Spinal cord (tissue), 10 donors: ENCODE measurements around the gene DNPEP. TPM values are rescaled to one million over a fixed set of nuclear protein-coding genes. Genes with fewer than 3 reads are reported as not detected.

Source experiments
- DNase-seq, 6 donors: peaks; one replicate each; pipeline versions ENCODE4 v3.0.0 to v3.0.0-alpha.2; 2013 to 2015; ENCODE audit warnings: low spot score in 6 of 6, low read depth in 4 of 6
- H3K27ac ChIP-seq: one replicate; pipeline ENCODE4 v1.5.1; 2013; ENCODE audit warnings: low read depth, low read length, control low read depth
- H3K27me3 ChIP-seq: one replicate; pipeline ENCODE4 v1.6.1; 2013; ENCODE audit warnings: low read length; ENCODE audit not compliant: control insufficient read depth, insufficient read depth
- H3K36me3 ChIP-seq: one replicate; pipeline ENCODE4 v1.6.1; 2013; ENCODE audit warnings: low read length; ENCODE audit not compliant: control insufficient read depth, insufficient read depth
- H3K4me1 ChIP-seq: one replicate; pipeline ENCODE4 v1.6.1; 2013; ENCODE audit warnings: low read length; ENCODE audit not compliant: control insufficient read depth, insufficient read depth
- H3K4me3 ChIP-seq: one replicate; pipeline ENCODE4 v1.5.1; 2013; ENCODE audit warnings: low read depth, low read length, control low read depth
- H3K9me3 ChIP-seq: one replicate; pipeline ENCODE4 v1.6.1; 2013; ENCODE audit warnings: low read length; ENCODE audit not compliant: control insufficient read depth, insufficient read depth
- WGBS: methylation state at CpG from one replicate; pipeline ENCODE4 v1.1.5; 2013; ENCODE audit warnings: missing lambda C conversion rate; ENCODE audit not compliant: insufficient coverage; 5-methylcytosine and 5-hydroxymethylcytosine counted together
- polyA plus RNA-seq, 2 donors: library from polyadenylated mRNA; unstranded; fragments of 120-200 nt; gene quantifications; one replicate each; pipeline ENCODE4 v1.2.1, GENCODE V29; 2013; ENCODE audit not compliant: insufficient read length in 2 of 2
- small RNA-seq: library from RNA; depleted of rRNA; stranded (forward); fragments of <200 nt; gene quantifications from one replicate; pipeline ENCODE3, GENCODE V24; 2014; ENCODE audit warnings: low replicate concordance
- total RNA-seq, 2 donors: library from RNA; depleted of rRNA in 1 of 2; stranded (reverse); fragments of 120-200 nt in 1 of 2; fragments of >200 nt in 1 of 2; gene quantifications; one replicate each; pipeline versions ENCODE4 v1.2.3 to v1.2.4, GENCODE V29; 2013 to 2014
- donor health status: healthy.

The DNPEP gene
- total and polyA plus RNA-seq, 4 donors: 25.6 to 57.2 (median 40.5) TPM

DNA sequence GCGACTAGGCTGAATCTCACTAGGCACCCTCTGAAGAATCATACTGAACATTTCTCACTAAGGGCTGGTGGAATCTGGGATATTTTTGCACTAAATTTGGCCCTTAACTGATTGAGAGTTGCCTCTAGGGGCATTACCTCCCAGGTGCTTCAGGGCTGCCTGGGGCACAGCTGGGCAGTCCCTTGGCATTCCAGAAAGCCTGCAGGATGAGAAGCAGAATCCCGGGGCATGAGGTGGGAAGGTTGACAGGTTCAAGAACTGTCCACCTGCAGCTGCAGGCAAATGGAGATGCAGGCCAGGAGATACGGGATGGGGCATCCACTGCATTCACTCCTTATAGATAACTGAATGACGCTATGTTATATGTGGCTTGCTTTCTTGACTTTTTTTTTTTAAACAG lies 62.6 kb downstream of the DNPEP start:
- DNase-seq: no peak
- H3K27ac ChIP-seq: no peak overlapping the region
- 80% methylated on average over 1 of the region's 4 CpGs for WGBS
- H3K36me3 ChIP-seq: no peaks in the 10 kb centered on the region
- no peaks in the 10 kb centered on the region for H3K4me1 ChIP-seq
- H3K9me3 ChIP-seq: no peaks in the 10 kb centered on the region
- no peak overlapping the region for H3K4me3 ChIP-seq
- peaks cover 27% of the 10 kb centered on the region for H3K27me3 ChIP-seq

- no peak for DNase-seq
- H3K4me3 ChIP-seq: no peak overlapping the region
- no peaks in the 10 kb centered on the region for H3K4me1 ChIP-seq
- H3K27me3 ChIP-seq: peaks cover 30% of the 10 kb centered on the region
- H3K36me3 ChIP-seq: no peaks in the 10 kb centered on the region
- no peaks in the 10 kb centered on the region for H3K9me3 ChIP-seq
- no peak overlapping the region for H3K27ac ChIP-seq
- WGBS: 72% methylated on average over 2 of the region's 4 CpGs
These were observed 64.3 kb downstream of the DNPEP start for GRCh38 chr2:219323434-219323833.

Small RNA genes within 50 kb of the gene (small RNA-seq; reads per million reads assigned to genes)
- not detected for gene AC053503.3

Other genes starting within 250 kb of the DNPEP start
- gene NHEJ1, start 227.1 kb downstream of the DNPEP start, total RNA-seq: 10 to 100 TPM; 11.4 to 12.7 TPM
- 10 to 100 TPM in 1 of 2 donors, 1 to 10 TPM in 1; 9.8 to 10.9 TPM for gene NHEJ1, start 227.1 kb downstream of the DNPEP start, polyA plus RNA-seq
- gene SLC23A3, start 217.9 kb downstream of the DNPEP start, total RNA-seq: 1 to 10 TPM in 1 of 2 donors, under 1 TPM in 1; 0.69 to 1.7 TPM
- gene SLC23A3, start 217.9 kb downstream of the DNPEP start, polyA plus RNA-seq: 1 to 10 TPM in 1 of 2 donors, under 1 TPM in 1; 0.17 to 2.4 TPM
- 10 to 100 TPM; 27.5 to 37.8 TPM for gene CNPPD1, start 211.0 kb downstream of the DNPEP start, total RNA-seq
- 10 to 100 TPM; 53.7 to 57.5 TPM for gene CNPPD1, start 211.0 kb downstream of the DNPEP start, polyA plus RNA-seq
- 10 to 100 TPM; 64.6 to 78.6 TPM for gene RETREG2, start 209.6 kb downstream of the DNPEP start, total RNA-seq
- 100 to 1,000 TPM; 170 to 188 TPM for gene RETREG2, start 209.6 kb downstream of the DNPEP start, polyA plus RNA-seq
- 10 to 100 TPM; 14.5 to 40.5 TPM for gene ZFAND2B, start 181.1 kb downstream of the DNPEP start, total RNA-seq
- 10 to 100 TPM; 37.2 to 46.4 TPM for gene ZFAND2B, start 181.1 kb downstream of the DNPEP start, polyA plus RNA-seq
- 10 to 100 TPM; 39.7 to 47.2 TPM for gene ABCB6, start 169.0 kb downstream of the DNPEP start, total RNA-seq
- 10 to 100 TPM; 60.6 to 78.8 TPM for gene ABCB6, start 169.0 kb downstream of the DNPEP start, polyA plus RNA-seq
- gene ATG9A, start 158.3 kb downstream of the DNPEP start, total RNA-seq: 10 to 100 TPM; 26.2 to 45.9 TPM
- gene ATG9A, start 158.3 kb downstream of the DNPEP start, polyA plus RNA-seq: 10 to 100 TPM; 56.0 to 59.8 TPM
- gene ANKZF1, start 158.1 kb downstream of the DNPEP start, total RNA-seq: 10 to 100 TPM; 29.2 to 53.6 TPM
- gene ANKZF1, start 158.1 kb downstream of the DNPEP start, polyA plus RNA-seq: 10 to 100 TPM; 44.0 to 74.2 TPM
- 10 to 100 TPM in 1 of 2 donors, 1 to 10 TPM in 1; 9.4 to 22.1 TPM for gene GLB1L, start 142.5 kb downstream of the DNPEP start, total RNA-seq
- gene GLB1L, start 142.5 kb downstream of the DNPEP start, polyA plus RNA-seq: 10 to 100 TPM; 11.4 to 12.0 TPM
- gene STK16, start 142.4 kb downstream of the DNPEP start, total RNA-seq: 10 to 100 TPM; 16.4 to 25.0 TPM
- gene STK16, start 142.4 kb downstream of the DNPEP start, polyA plus RNA-seq: 10 to 100 TPM; 36.3 to 38.7 TPM
- gene TUBA4B, start 134.7 kb downstream of the DNPEP start, total RNA-seq: 1 to 10 TPM in 1 of 2 donors, not detected in 1; 1.5 TPM
- under 1 TPM; 0.38 to 0.39 TPM for gene TUBA4B, start 134.7 kb downstream of the DNPEP start, polyA plus RNA-seq
- gene TUBA4A, start 134.0 kb downstream of the DNPEP start, total RNA-seq: 10 to 100 TPM; 14.3 to 43.9 TPM
- 10 to 100 TPM; 73.6 to 84.9 TPM for gene TUBA4A, start 134.0 kb downstream of the DNPEP start, polyA plus RNA-seq
- 100 to 1,000 TPM in 1 of 2 donors, 10 to 100 TPM in 1; 81.5 to 101 TPM for gene DNAJB2, start 108.5 kb downstream of the DNPEP start, total RNA-seq
- 100 to 1,000 TPM; 163 to 186 TPM for gene DNAJB2, start 108.5 kb downstream of the DNPEP start, polyA plus RNA-seq
- 10 to 100 TPM; 12.6 to 67.3 TPM for gene PTPRN, start 78.5 kb downstream of the DNPEP start, total RNA-seq
- gene PTPRN, start 78.5 kb downstream of the DNPEP start, polyA plus RNA-seq: 10 to 100 TPM; 72.2 to 88.1 TPM
- gene RESP18, start 55.2 kb downstream of the DNPEP start, total RNA-seq: 1 to 10 TPM; 1.1 to 2.8 TPM
- gene RESP18, start 55.2 kb downstream of the DNPEP start, polyA plus RNA-seq: 1 to 10 TPM; 6.6 to 7.0 TPM
- gene DES, start 30.5 kb upstream of the DNPEP start, total RNA-seq: 1 to 10 TPM; 4.8 to 5.5 TPM
- 1 to 10 TPM; 3.5 to 8.8 TPM for gene DES, start 30.5 kb upstream of the DNPEP start, polyA plus RNA-seq
- gene SPEG, start 46.9 kb upstream of the DNPEP start, total RNA-seq: 10 to 100 TPM; 12.2 to 20.8 TPM
- 10 to 100 TPM; 71.1 to 84.2 TPM for gene SPEG, start 46.9 kb upstream of the DNPEP start, polyA plus RNA-seq
- gene GMPPA, start 111.0 kb upstream of the DNPEP start, total RNA-seq: 10 to 100 TPM; 19.0 to 29.8 TPM
- 10 to 100 TPM; 19.2 to 23.6 TPM for gene GMPPA, start 111.0 kb upstream of the DNPEP start, polyA plus RNA-seq
- gene ASIC4, start 126.6 kb upstream of the DNPEP start, total RNA-seq: 10 to 100 TPM in 1 of 2 donors, 1 to 10 TPM in 1; 8.2 to 18.8 TPM
- 10 to 100 TPM; 36.4 to 47.2 TPM for gene ASIC4, start 126.6 kb upstream of the DNPEP start, polyA plus RNA-seq
- 10 to 100 TPM; 61.2 to 84.5 TPM for gene CHPF, start 155.9 kb upstream of the DNPEP start, total RNA-seq
- 10 to 100 TPM; 68.8 to 86.6 TPM for gene CHPF, start 155.9 kb upstream of the DNPEP start, polyA plus RNA-seq
- gene TMEM198, start 156.1 kb upstream of the DNPEP start, total RNA-seq: 1 to 10 TPM; 4.7 to 5.3 TPM
- gene TMEM198, start 156.1 kb upstream of the DNPEP start, polyA plus RNA-seq: 10 to 100 TPM; 18.7 to 19.0 TPM
- gene OBSL1, start 183.6 kb upstream of the DNPEP start, total RNA-seq: 100 to 1,000 TPM in 1 of 2 donors, 10 to 100 TPM in 1; 53.3 to 145 TPM
- 100 to 1,000 TPM; 148 to 178 TPM for gene OBSL1, start 183.6 kb upstream of the DNPEP start, polyA plus RNA-seq
- 1 to 10 TPM in 1 of 2 donors, under 1 TPM in 1; 0.10 to 1.4 TPM for gene INHA, start 184.4 kb upstream of the DNPEP start, total RNA-seq
- 1 to 10 TPM; 2.2 to 5.1 TPM for gene INHA, start 184.4 kb upstream of the DNPEP start, polyA plus RNA-seq
- gene STK11IP, start 209.9 kb upstream of the DNPEP start, total RNA-seq: 10 to 100 TPM; 23.4 to 29.7 TPM
- gene STK11IP, start 209.9 kb upstream of the DNPEP start, polyA plus RNA-seq: 10 to 100 TPM; 40.6 to 53.9 TPM
- gene SLC4A3, start 239.7 kb upstream of the DNPEP start, total RNA-seq: 10 to 100 TPM; 17.0 to 18.7 TPM
- 10 to 100 TPM; 56.8 to 61.3 TPM for gene SLC4A3, start 239.7 kb upstream of the DNPEP start, polyA plus RNA-seq